Measurements from ENCODE around the gene ITGB5.

- no peak for TF ChIP-seq CTCF (IDR thresholded peaks at IDR 0.05; ENCODE audit: low read depth, low read length)
- TF ChIP-seq EZH2phosphoT487 (IDR thresholded peaks at IDR 0.05; ENCODE audit: low read depth) = no peak
These were observed 109.2 kb downstream of the ITGB5 start for GRCh38 chr3:124777762-124778470.
